CD14-positive monocyte (primary cell): Measurements from ENCODE around the gene GEMIN7. TPM values are rescaled to one million over a fixed set of nuclear protein-coding genes. Genes with fewer than 3 reads are reported as not detected.

ENCODE experiments used
- DNase-seq, 3 donors: peaks; one replicate each; pipeline ENCODE4 v3.0.0-alpha.2; 2011 to 2022
- H2AFZ ChIP-seq: 2 replicates; pipeline ENCODE4 v1.6.0; 2012; ENCODE audit warnings: mild to moderate bottlenecking, low read depth, low read length, inconsistent platforms; ENCODE audit not compliant: insufficient read depth, poor library complexity, severe bottlenecking
- H3K27ac ChIP-seq, 2 donors: 1 replicate in 1 of 2; 2 replicates in 1 of 2; pipeline ENCODE4 v1.5.1; 2012 to 2013; ENCODE audit warnings: low read length in 2 of 2, control low read depth in 1 of 2, inconsistent platforms in 1 of 2, low read depth in 1 of 2, mild to moderate bottlenecking in 1 of 2
- H3K27me3 ChIP-seq, 2 donors: one replicate each; pipeline versions ENCODE4 v1.6.0 to v1.6.1; 2011 to 2013; ENCODE audit warnings: low read length in 2 of 2; ENCODE audit not compliant: control insufficient read depth in 2 of 2, insufficient read depth in 2 of 2
- H3K36me3 ChIP-seq, 2 donors: replicated peaks in 1 of 2; 1 replicate in 1 of 2; 2 replicates in 1 of 2; pipeline versions ENCODE4 v1.5.1 to v1.6.1; 2012 to 2013; ENCODE audit warnings: low read length in 2 of 2, control low read depth in 1 of 2, inconsistent platforms in 1 of 2, mild to moderate bottlenecking in 1 of 2; ENCODE audit not compliant: insufficient read depth in 2 of 2, control insufficient read depth in 1 of 2
- H3K4me1 ChIP-seq, 2 donors: 1 replicate in 1 of 2; 2 replicates in 1 of 2; pipeline versions ENCODE4 v1.5.1 to v1.6.1; 2012 to 2013; ENCODE audit warnings: low read length in 2 of 2, control low read depth in 1 of 2, inconsistent platforms in 1 of 2, mild to moderate bottlenecking in 1 of 2, moderate library complexity in 1 of 2; ENCODE audit not compliant: insufficient read depth in 2 of 2, control insufficient read depth in 1 of 2
- H3K4me2 ChIP-seq: replicated peaks from 2 replicates; pipeline ENCODE3; 2012; ENCODE audit warnings: low read length, moderate library complexity, mild to moderate bottlenecking; ENCODE audit not compliant: poor library complexity, severe bottlenecking; ENCODE audit errors: extremely low read depth
- H3K4me3 ChIP-seq, 3 experiments: fragments of 200-600 bp in 1 of 3; sonication (generic) in 1 of 3; replicated peaks in 1 of 3; 1 replicate in 2 of 3; 2 replicates in 1 of 3; pipeline ENCODE4 v1.5.1; 2011 to 2013; ENCODE audit warnings: low read length in 3 of 3, mild to moderate bottlenecking in 3 of 3, control low read depth in 2 of 3, low read depth in 2 of 3, inconsistent platforms in 1 of 3, moderate library complexity in 1 of 3
- H3K79me2 ChIP-seq: 2 replicates; pipeline ENCODE4 v1.6.0; 2012; ENCODE audit warnings: mild to moderate bottlenecking, control low read depth, inconsistent platforms, low read length, moderate library complexity; ENCODE audit not compliant: insufficient read depth
- H3K9ac ChIP-seq: 2 replicates; pipeline ENCODE4 v1.6.0; 2017; ENCODE audit warnings: low read length, mild to moderate bottlenecking; ENCODE audit not compliant: insufficient read depth, poor library complexity, severe bottlenecking
- H3K9me3 ChIP-seq, 2 donors: replicated peaks in 1 of 2; 1 replicate in 1 of 2; 2 replicates in 1 of 2; pipeline versions ENCODE4 v1.5.1 to v1.6.1; 2012 to 2013; ENCODE audit warnings: low read length in 2 of 2, control low read depth in 1 of 2; ENCODE audit not compliant: control insufficient read depth in 1 of 2, insufficient read depth in 1 of 2
- H4K20me1 ChIP-seq: 2 replicates; pipeline ENCODE4 v1.6.0; 2012; ENCODE audit warnings: mild to moderate bottlenecking, low read length, control low read depth, moderate library complexity; ENCODE audit not compliant: insufficient read depth
- H3K27ac Mint-ChIP-seq, 7 donors: one replicate each; pipeline ENCODE4 v1.8.0; 2020; ENCODE audit warnings: mild to moderate bottlenecking in 7 of 7, mixed read lengths in 7 of 7, moderate library complexity in 6 of 7, inconsistent platforms in 2 of 7
- H3K27me3 Mint-ChIP-seq, 3 donors: one replicate each; pipeline ENCODE4 v1.8.0; 2021 to 2022; ENCODE audit warnings: low read depth in 3 of 3, mild to moderate bottlenecking in 3 of 3, mixed read lengths in 3 of 3, moderate library complexity in 3 of 3, inconsistent platforms in 1 of 3
- H3K36me3 Mint-ChIP-seq, 2 donors: one replicate each; pipeline ENCODE4 v1.8.0; 2020; ENCODE audit warnings: mixed read lengths in 2 of 2, inconsistent platforms in 1 of 2, mild to moderate bottlenecking in 1 of 2
- H3K4me1 Mint-ChIP-seq: one replicate; pipeline ENCODE4 v1.8.0; 2020; ENCODE audit warnings: mild to moderate bottlenecking, mixed read lengths
- H3K4me3 Mint-ChIP-seq, 2 donors: one replicate each; pipeline ENCODE4 v1.8.0; 2020; ENCODE audit warnings: mild to moderate bottlenecking in 2 of 2, mixed read lengths in 2 of 2, moderate library complexity in 1 of 2
- H3K9me3 Mint-ChIP-seq, 7 donors: one replicate each; pipeline ENCODE4 v1.8.0; 2020 to 2022; ENCODE audit warnings: mixed read lengths in 7 of 7, mild to moderate bottlenecking in 6 of 7, moderate library complexity in 6 of 7, inconsistent platforms in 2 of 7
- CTCF ChIP-seq: fragments of 200-600 bp; IDR thresholded peaks from one replicate; pipeline ENCODE4 v1.8.0; 2022; ENCODE audit warnings: antibody characterized with exemption, mild to moderate bottlenecking
- WGBS: methylation state at CpG from one replicate; pipeline ENCODE4 v1.1.5; 2013; ENCODE audit warnings: missing lambda C conversion rate; ENCODE audit not compliant: insufficient coverage; 5-methylcytosine and 5-hydroxymethylcytosine counted together
- intact Hi-C, 2 donors: fragments of 100-400 bp; cut with micrococcal nuclease; formaldehyde crosslinking; loops; one replicate each; pipeline versions ENCODE4 v1.15.0 to v1.15.1; 2023
- polyA plus RNA-seq, 3 donors: library from polyadenylated mRNA; depleted of rRNA in 1 of 3; unstranded in 2 of 3; stranded (reverse) in 1 of 3; fragments of 300-500 nt in 2 of 3; fragments of >200 nt in 1 of 3; fragmentation: Illumina TruSeq in 2 of 3; gene quantifications; 1 replicate in 2 of 3; 2 replicates in 1 of 3; pipeline ENCODE4 v1.2.3, GENCODE V29; 2012 to 2021

GEMIN7 gene
- polyA plus RNA-seq, 3 donors: 67.6 to 83.4 (median 78.4) TPM

GRCh38 chr19:45079911-45080370 is 881 bp downstream of the GEMIN7 start:
- Histone ChIP-seq H3K27me3 (no peaks in the 10 kb centered on the region), H3K4me3 (peak overlapping the region; percentile 83 to 98 (median 85)), H3K9me3 (no peaks in the 10 kb centered on the region), H3K9ac (peak overlapping the region; percentile 83), H3K4me1 (peaks cover 31 to 49% of the 10 kb centered on the region in 2 donors), H4K20me1 (peaks cover 52% of the 10 kb centered on the region), H2AFZ (peak overlapping the region; percentile 98), H3K4me2 (peak overlapping the region; percentile 98), H3K36me3 (peaks cover 5 to 10% of the 10 kb centered on the region in 2 donors), H3K79me2 (peaks cover 76% of the 10 kb centered on the region), H3K27ac (peak overlapping the region in 1 of 2 donors; percentile 88)
- Mint-ChIP-seq H3K27me3 (peaks cover 0 to 2% (median 0%) of the 10 kb centered on the region in 3 donors), H3K27ac (peak overlapping the region in 5 of 7 donors; percentile 82 to 95 (median 87)), H3K9me3 (no peaks in the 10 kb centered on the region), H3K4me3 (peak overlapping the region; percentile 92 to 93), H3K36me3 (peaks cover 12 to 22% of the 10 kb centered on the region in 2 donors), H3K4me1 (peaks cover 33% of the 10 kb centered on the region)
- no peak for DNase-seq
- TF ChIP-seq CTCF: no peak
- 12% methylated on average over 5 of the region's 6 CpGs for WGBS
- intact Hi-C loops: loop anchor here in 1 of 2 donors (5.0 kb wide), 1 partner anchor 97 kb away; the partner anchor contains the start of genes BLOC1S3 and TRAPPC6A

- no peak overlapping the region for H3K4me2 ChIP-seq
- Mint-ChIP-seq H3K4me1 (peaks cover 29% of the 10 kb centered on the region), H3K36me3 (peaks cover 17 to 33% of the 10 kb centered on the region in 2 donors)
Measured at GRCh38 chr19:45082170-45082569, 3.1 kb downstream of the GEMIN7 start.

More at GRCh38 chr19:45082170-45082569, 3.1 kb downstream of the GEMIN7 start:
- Histone ChIP-seq H3K36me3 (peaks cover 5 to 10% of the 10 kb centered on the region in 2 donors), H3K27ac (no peak overlapping the region), H3K79me2 (peaks cover 57% of the 10 kb centered on the region), H3K4me1 (peaks cover 21 to 31% of the 10 kb centered on the region in 2 donors), H3K9me3 (no peaks in the 10 kb centered on the region), H2AFZ (no peak overlapping the region), H4K20me1 (peaks cover 36% of the 10 kb centered on the region), H3K27me3 (no peaks in the 10 kb centered on the region), H3K4me3 (no peak overlapping the region), H3K9ac (no peak overlapping the region)
- no peak for TF ChIP-seq CTCF
- Mint-ChIP-seq H3K27me3 (peaks cover 0 to 2% (median 0%) of the 10 kb centered on the region in 3 donors), H3K4me3 (no peak overlapping the region), H3K9me3 (no peaks in the 10 kb centered on the region), H3K27ac (peak overlapping the region in 1 of 7 donors; percentile 48)
- WGBS: 93% methylated on average over 5 of the region's 5 CpGs
- DNase-seq: no peak
- intact Hi-C loops: no loop called here
